DOHH2 (cell line): ENCODE results near the gene OTUD4.

Experiments
- EZH2phosphoT487 ChIP-seq: fragments of 200-600 bp; sonication (generic); IDR thresholded peaks from 2 replicates; pipeline ENCODE4 v1.6.1; 2017; ENCODE audit warnings: borderline replicate concordance, mild to moderate bottlenecking, antibody characterized with exemption, low read length, moderate library complexity, mixed read lengths
- TF ChIP-seq, protein P1 (sequence below): fragments of 200-600 bp; sonication (generic); IDR thresholded peaks from one replicate; pipeline ENCODE4 v1.5.1; 2014; ENCODE audit warnings: antibody characterized with exemption, mild to moderate bottlenecking, low read depth, low read length; ENCODE audit not compliant: poor library complexity, severe bottlenecking

DNA sequence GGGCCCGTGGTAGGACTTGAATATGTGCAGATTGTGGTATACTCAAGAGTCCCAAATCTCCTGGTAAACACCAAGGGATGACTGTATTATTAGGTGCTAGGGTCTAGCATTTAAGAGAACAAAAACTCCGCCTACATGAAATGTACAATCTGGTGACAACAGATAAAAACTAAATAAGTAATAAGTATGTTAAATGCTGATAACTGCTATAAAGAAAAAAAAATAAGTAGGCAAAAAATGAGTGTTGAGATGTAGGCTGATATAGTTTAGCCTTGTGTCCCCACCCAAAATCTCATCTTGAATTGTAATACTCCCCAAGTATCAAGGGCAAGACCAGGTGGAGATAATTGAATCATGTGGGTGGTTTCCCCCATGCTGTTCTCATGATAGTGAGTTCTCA, 23.4 kb downstream of the OTUD4 start:
- TF ChIP-seq, protein P1, sequence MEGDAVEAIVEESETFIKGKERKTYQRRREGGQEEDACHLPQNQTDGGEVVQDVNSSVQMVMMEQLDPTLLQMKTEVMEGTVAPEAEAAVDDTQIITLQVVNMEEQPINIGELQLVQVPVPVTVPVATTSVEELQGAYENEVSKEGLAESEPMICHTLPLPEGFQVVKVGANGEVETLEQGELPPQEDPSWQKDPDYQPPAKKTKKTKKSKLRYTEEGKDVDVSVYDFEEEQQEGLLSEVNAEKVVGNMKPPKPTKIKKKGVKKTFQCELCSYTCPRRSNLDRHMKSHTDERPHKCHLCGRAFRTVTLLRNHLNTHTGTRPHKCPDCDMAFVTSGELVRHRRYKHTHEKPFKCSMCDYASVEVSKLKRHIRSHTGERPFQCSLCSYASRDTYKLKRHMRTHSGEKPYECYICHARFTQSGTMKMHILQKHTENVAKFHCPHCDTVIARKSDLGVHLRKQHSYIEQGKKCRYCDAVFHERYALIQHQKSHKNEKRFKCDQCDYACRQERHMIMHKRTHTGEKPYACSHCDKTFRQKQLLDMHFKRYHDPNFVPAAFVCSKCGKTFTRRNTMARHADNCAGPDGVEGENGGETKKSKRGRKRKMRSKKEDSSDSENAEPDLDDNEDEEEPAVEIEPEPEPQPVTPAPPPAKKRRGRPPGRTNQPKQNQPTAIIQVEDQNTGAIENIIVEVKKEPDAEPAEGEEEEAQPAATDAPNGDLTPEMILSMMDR: no peak
- TF ChIP-seq EZH2phosphoT487: no peak
